HL-60 (cell line): Measurements from ENCODE around the gene NOXO1.

Experiments used
- DNase-seq, 2 experiments: peaks; one replicate each; pipeline ENCODE4 v3.0.0-alpha.2; 2010 to 2020; ENCODE audit warnings: low read depth in 1 of 2, low spot score in 1 of 2
- H3K27ac ChIP-seq: fragments of 250-450 bp; sonication (Bioruptor Pico); replicated peaks from 2 replicates; pipeline ENCODE4 v1.5.1; 2020; ENCODE audit warnings: mild to moderate bottlenecking, moderate library complexity
- H3K27me3 ChIP-seq: fragments of 250-450 bp; sonication (Bioruptor Pico); 2 replicates; pipeline ENCODE4 v1.5.1; 2021; ENCODE audit warnings: mild to moderate bottlenecking, moderate library complexity; ENCODE audit not compliant: insufficient read depth, poor library complexity, severe bottlenecking
- H3K4me3 ChIP-seq: replicated peaks from 2 replicates; pipeline ENCODE4 v1.5.1; 2011; ENCODE audit warnings: mild to moderate bottlenecking, control low read depth, low read length; ENCODE audit not compliant: insufficient read depth
- GABPA ChIP-seq: IDR thresholded peaks from 2 replicates; pipeline ENCODE4 v1.6.1; 2012; ENCODE audit warnings: low read depth
- POLR2AphosphoS5 ChIP-seq: IDR thresholded peaks from 2 replicates; pipeline ENCODE4 v1.6.1; 2012; ENCODE audit warnings: low read depth
- SPI1 ChIP-seq: IDR thresholded peaks from 2 replicates; pipeline ENCODE4 v1.6.1; 2012; ENCODE audit warnings: low read depth, mild to moderate bottlenecking, borderline replicate concordance
- long read RNA-seq: library from polyadenylated mRNA; unstranded; transcript quantifications from one replicate; pipeline ENCODE4 v2.0.0, GENCODE V29; 2020
- TF ChIP-seq, protein P1 (sequence below): IDR thresholded peaks from 2 replicates; pipeline ENCODE4 v1.6.1; 2012; ENCODE audit warnings: low read depth; ENCODE audit not compliant: insufficient replicate concordance
- TF ChIP-seq, protein P2 (sequence below): IDR thresholded peaks from one replicate; pipeline ENCODE4 v1.5.1; 2011; ENCODE audit warnings: low read length, control low read depth, inconsistent platforms; ENCODE audit not compliant: insufficient read depth

The NOXO1 gene, protein sequence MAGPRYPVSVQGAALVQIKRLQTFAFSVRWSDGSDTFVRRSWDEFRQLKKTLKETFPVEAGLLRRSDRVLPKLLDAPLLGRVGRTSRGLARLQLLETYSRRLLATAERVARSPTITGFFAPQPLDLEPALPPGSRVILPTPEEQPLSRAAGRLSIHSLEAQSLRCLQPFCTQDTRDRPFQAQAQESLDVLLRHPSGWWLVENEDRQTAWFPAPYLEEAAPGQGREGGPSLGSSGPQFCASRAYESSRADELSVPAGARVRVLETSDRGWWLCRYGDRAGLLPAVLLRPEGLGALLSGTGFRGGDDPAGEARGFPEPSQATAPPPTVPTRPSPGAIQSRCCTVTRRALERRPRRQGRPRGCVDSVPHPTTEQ
- long read RNA-seq: 0 reads

DNA sequence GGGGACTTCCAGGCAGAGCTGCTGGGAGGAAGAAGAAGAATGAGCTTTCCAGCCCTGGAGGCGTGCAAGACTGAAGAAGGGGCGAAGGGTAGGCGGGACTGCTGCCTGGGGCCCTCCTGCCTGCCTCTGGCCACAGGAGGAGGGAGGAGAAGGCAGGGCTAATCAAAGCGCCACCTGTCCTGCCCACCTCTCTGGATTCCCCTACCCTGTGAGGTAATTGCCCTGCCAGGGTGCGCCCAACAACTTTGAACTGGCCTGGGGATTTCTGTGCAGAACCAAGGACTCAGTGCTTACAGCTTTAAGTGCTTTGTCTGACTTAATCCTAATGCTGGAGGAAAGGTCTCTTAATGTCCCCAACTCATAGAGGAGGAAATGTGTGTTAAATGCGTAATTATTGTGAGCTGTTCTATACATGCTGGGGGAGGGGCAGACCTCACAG, at the start of gene NOXO1:
Gene NOXO1 (minus strand): TSS at position 72 of the 439 bp plus-strand sequence. CDS start 290 bp downstream, outside the sequence.
- Histone ChIP-seq H3K27ac (no peak within 1 kb of the TSS), H3K4me3 (no peak within 1 kb of the TSS), H3K27me3 (peaks cover 29% of the 10 kb centered on the region)
- TF ChIP-seq SPI1: no peak
- TF ChIP-seq, protein P1, sequence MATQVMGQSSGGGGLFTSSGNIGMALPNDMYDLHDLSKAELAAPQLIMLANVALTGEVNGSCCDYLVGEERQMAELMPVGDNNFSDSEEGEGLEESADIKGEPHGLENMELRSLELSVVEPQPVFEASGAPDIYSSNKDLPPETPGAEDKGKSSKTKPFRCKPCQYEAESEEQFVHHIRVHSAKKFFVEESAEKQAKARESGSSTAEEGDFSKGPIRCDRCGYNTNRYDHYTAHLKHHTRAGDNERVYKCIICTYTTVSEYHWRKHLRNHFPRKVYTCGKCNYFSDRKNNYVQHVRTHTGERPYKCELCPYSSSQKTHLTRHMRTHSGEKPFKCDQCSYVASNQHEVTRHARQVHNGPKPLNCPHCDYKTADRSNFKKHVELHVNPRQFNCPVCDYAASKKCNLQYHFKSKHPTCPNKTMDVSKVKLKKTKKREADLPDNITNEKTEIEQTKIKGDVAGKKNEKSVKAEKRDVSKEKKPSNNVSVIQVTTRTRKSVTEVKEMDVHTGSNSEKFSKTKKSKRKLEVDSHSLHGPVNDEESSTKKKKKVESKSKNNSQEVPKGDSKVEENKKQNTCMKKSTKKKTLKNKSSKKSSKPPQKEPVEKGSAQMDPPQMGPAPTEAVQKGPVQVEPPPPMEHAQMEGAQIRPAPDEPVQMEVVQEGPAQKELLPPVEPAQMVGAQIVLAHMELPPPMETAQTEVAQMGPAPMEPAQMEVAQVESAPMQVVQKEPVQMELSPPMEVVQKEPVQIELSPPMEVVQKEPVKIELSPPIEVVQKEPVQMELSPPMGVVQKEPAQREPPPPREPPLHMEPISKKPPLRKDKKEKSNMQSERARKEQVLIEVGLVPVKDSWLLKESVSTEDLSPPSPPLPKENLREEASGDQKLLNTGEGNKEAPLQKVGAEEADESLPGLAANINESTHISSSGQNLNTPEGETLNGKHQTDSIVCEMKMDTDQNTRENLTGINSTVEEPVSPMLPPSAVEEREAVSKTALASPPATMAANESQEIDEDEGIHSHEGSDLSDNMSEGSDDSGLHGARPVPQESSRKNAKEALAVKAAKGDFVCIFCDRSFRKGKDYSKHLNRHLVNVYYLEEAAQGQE: no peak
- TF ChIP-seq GABPA: no peak
- TF ChIP-seq, protein P2, sequence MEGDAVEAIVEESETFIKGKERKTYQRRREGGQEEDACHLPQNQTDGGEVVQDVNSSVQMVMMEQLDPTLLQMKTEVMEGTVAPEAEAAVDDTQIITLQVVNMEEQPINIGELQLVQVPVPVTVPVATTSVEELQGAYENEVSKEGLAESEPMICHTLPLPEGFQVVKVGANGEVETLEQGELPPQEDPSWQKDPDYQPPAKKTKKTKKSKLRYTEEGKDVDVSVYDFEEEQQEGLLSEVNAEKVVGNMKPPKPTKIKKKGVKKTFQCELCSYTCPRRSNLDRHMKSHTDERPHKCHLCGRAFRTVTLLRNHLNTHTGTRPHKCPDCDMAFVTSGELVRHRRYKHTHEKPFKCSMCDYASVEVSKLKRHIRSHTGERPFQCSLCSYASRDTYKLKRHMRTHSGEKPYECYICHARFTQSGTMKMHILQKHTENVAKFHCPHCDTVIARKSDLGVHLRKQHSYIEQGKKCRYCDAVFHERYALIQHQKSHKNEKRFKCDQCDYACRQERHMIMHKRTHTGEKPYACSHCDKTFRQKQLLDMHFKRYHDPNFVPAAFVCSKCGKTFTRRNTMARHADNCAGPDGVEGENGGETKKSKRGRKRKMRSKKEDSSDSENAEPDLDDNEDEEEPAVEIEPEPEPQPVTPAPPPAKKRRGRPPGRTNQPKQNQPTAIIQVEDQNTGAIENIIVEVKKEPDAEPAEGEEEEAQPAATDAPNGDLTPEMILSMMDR: no peak
- TF ChIP-seq POLR2AphosphoS5: no peak
- DNase-seq: no peak

DNA sequence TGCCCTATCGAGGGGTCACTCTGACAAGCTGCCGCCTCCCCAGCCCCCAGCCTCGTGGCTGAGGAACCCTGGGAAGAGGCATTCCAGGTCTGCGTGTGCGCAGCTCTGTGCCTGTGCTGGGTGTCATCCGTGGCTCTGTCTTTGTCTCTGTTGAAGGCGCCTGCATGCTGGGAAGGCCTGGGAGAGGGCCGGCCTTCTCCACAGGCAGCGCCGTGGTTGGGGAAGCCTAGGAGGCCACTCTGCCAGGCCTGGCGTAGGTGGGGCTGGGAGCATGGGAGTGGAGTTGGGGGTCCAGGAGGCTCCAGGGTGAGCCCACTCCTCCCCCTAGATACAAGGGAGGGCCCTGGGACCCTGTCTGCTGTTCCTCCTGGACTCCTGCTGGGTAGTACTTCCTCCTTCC, 48.8 kb upstream of the NOXO1 start:
- TF ChIP-seq SPI1: no peak
- TF ChIP-seq, protein P1: no peak
- TF ChIP-seq POLR2AphosphoS5: no peak
- no peak for TF ChIP-seq GABPA
- TF ChIP-seq, protein P2: no peak
- DNase-seq: no peak
- peaks cover 29% of the 10 kb centered on the region for H3K27me3 ChIP-seq
- no peak overlapping the region for H3K27ac ChIP-seq
- H3K4me3 ChIP-seq: no peak overlapping the region

DNA sequence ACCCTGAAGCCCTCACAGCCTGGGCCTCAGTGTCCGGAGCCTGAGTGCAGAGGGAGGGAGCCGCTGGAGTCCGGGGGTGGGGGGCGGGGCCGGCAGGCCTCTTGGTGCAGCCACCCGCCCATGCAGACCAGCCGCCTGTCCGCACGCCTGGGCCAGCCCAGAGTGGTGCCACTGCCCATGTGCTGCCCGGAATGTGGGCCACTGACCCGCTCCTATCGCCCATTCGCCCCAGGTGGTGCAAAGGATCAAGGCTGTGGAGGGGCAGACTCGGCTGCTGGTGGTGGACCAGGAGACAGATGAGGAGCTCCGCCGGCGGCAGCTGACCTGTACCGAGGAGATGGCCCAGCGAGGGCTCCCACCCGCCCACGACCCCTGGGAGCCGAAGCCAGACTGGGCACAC, 48.1 kb upstream of the NOXO1 start:
- Histone ChIP-seq H3K27me3 (peaks cover 29% of the 10 kb centered on the region), H3K27ac (no peak overlapping the region)
- no peak for TF ChIP-seq POLR2AphosphoS5
- no peak for TF ChIP-seq GABPA
- TF ChIP-seq, protein P2: no peak
- TF ChIP-seq, protein P1: no peak
- TF ChIP-seq SPI1: no peak

More for the DNA sequence above, 48.1 kb upstream of the NOXO1 start:
- DNase-seq: no peak
- no peak overlapping the region for H3K4me3 ChIP-seq
